ENCODE measurements around the gene VPS13D. TPM values are rescaled to one million over a fixed set of nuclear protein-coding genes. Genes with fewer than 3 reads are reported as not detected.

The VPS13D gene
- polyA plus RNA-seq, 1 experiment: 22.3 TPM

DNA sequence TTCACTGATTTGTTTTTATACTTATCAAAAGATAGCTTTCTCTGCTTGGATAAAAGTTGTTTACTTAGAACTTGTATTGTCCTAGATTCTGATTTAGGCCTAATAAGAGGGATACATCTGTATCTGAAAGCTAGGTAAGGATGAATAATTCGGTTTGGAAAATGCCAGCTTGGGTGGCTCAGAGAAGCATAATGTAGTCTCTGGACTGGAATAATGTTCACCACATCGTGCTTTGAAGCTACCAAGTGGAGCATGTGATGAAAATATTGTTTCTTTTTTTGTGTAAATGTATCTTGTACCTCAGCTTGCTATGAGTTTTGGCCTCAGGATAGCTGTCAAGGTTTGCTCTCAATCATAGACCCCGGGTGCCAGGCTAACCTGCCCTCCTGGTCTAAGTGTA lies 49.2 kb downstream of the VPS13D start:
- H3K27me3 ChIP-seq (ENCODE audit: control insufficient read depth, insufficient read depth, low read length): no peaks in the 10 kb centered on the region
- no peak overlapping the region for H3K4me3 ChIP-seq (ENCODE audit: low read depth, low read length)
- ChIA-PET POLR2A (no interaction called here), CTCF (interaction anchor here (0.9 to 9.5 kb wide), 6 partner anchors 10 to 379 kb away, joined by 3 to 64 read pairs (median 16); no protein-coding TSS in a partner anchor)
- TF ChIP-seq, protein P1, sequence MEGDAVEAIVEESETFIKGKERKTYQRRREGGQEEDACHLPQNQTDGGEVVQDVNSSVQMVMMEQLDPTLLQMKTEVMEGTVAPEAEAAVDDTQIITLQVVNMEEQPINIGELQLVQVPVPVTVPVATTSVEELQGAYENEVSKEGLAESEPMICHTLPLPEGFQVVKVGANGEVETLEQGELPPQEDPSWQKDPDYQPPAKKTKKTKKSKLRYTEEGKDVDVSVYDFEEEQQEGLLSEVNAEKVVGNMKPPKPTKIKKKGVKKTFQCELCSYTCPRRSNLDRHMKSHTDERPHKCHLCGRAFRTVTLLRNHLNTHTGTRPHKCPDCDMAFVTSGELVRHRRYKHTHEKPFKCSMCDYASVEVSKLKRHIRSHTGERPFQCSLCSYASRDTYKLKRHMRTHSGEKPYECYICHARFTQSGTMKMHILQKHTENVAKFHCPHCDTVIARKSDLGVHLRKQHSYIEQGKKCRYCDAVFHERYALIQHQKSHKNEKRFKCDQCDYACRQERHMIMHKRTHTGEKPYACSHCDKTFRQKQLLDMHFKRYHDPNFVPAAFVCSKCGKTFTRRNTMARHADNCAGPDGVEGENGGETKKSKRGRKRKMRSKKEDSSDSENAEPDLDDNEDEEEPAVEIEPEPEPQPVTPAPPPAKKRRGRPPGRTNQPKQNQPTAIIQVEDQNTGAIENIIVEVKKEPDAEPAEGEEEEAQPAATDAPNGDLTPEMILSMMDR (IDR thresholded peaks at IDR 0.05; ENCODE audit: insufficient read depth, low read depth, low read length): no peak
- peaks cover 22% of the 10 kb centered on the region for H3K36me3 ChIP-seq (ENCODE audit: control insufficient read depth, insufficient read depth, low read length)
- DNase-seq (ENCODE audit: low read depth): no peak

DNA sequence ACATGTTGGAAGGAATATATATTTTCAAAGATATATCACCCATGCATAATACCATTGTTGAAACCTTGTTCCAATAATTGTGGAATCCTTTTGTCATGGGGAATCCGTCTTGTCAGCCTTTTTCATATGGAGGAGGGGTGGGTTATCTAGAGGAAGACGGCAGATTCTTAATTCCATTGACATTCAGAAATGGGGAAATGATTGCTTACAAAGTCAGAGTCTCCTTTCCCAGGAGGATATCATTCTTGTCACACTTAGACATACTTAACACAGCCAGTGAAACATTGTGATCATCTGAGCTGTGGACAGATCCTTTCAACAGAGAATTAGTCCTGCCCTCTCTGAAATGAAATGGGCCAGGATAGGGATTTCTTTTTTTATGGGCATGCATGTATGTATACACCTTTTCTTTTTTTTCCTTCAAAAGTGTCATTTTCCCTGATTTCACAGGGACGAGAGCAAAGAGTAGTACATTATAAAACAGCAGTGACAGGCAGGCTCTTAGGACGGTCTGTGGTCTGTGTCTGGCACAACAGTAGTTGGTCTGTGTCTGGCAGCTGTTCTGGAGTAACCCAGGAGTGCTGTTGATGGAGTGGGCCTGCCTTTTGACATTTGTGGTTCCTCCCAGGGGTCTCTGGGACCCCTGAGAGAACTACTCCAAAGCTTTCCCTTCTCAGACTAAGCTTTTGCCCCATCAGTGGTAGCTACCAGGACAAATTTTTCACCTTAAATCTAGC lies 50.1 kb downstream of the VPS13D start:
- POLR2A ChIA-PET: no interaction called here
- CTCF ChIA-PET: interaction anchor here (2.1 kb wide), 1 partner anchor 9 kb away, joined by 7 read pairs; no protein-coding TSS in a partner anchor

DNA sequence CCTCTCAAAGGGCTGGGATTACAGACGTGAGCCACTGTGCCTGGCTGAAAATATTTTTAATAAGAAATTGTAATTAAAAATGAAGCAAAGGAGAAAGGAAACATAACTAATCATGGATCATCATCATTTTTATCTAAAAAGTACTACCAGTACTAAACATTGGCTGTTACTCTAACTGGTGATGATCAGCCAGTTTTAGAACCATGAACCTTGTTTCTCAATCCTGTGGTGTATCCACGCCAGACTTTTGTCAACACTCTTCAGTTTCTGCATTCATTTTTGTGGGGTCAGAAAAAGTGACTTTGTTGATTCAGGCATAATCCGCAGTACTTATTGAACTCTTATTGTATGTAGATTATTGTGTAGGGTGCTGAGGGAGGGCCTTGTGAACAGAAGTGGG lies 52.3 kb downstream of the VPS13D start:
- TF ChIP-seq, protein P1 (IDR thresholded peaks at IDR 0.05; ENCODE audit: insufficient read depth, low read depth, low read length): no peak
- ChIA-PET POLR2A (no interaction called here), CTCF (interaction anchor here (2.2 kb wide), 1 partner anchor 10 kb away, joined by 6 read pairs; no protein-coding TSS in a partner anchor)
- H3K36me3 ChIP-seq (ENCODE audit: control insufficient read depth, insufficient read depth, low read length): peaks cover 21% of the 10 kb centered on the region
- H3K27me3 ChIP-seq (ENCODE audit: control insufficient read depth, insufficient read depth, low read length): no peaks in the 10 kb centered on the region
- no peak overlapping the region for H3K4me3 ChIP-seq (ENCODE audit: low read depth, low read length)
- no peak for DNase-seq (ENCODE audit: low read depth)

More for the DNA sequence above, 50.1 kb downstream of the VPS13D start:
- Histone ChIP-seq H3K4me3 (ENCODE audit: low read depth, low read length) (no peak overlapping the region), H3K36me3 (ENCODE audit: control insufficient read depth, insufficient read depth, low read length) (peaks cover 27% of the 10 kb centered on the region), H3K27me3 (ENCODE audit: control insufficient read depth, insufficient read depth, low read length) (no peaks in the 10 kb centered on the region)
- no peak for DNase-seq (ENCODE audit: low read depth)
- TF ChIP-seq, protein P1 (IDR thresholded peaks at IDR 0.05; ENCODE audit: insufficient read depth, low read depth, low read length): no peak

DNA sequence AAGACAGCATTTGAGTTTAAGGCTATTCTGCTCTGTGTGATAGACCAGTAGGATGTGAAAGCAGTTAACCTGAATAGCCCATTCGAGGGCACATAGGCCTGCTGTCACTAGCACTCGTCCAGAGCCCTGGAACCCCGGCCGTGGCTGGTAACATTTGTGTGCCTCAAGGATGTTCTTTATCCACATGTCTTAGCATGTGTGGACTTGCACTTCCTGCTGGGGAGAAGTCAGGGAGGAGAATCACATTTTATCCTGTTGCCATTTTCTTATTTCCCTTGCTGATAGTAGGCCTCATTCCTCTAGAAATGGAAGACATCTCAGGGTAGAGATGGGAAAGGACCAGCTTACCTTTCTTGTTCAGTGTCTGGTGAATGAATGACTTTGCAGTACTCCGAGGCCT lies 54.7 kb downstream of the VPS13D start:
- TF ChIP-seq, protein P1 (IDR thresholded peaks at IDR 0.05; ENCODE audit: insufficient read depth, low read depth, low read length): no peak
- ChIA-PET CTCF (interaction anchor here (1.9 to 2.2 kb wide), 2 partner anchors 9 to 12 kb away, joined by 6 to 8 read pairs; no protein-coding TSS in a partner anchor), POLR2A (no interaction called here)
- no peak overlapping the region for H3K4me3 ChIP-seq (ENCODE audit: low read depth, low read length)
- no peaks in the 10 kb centered on the region for H3K27me3 ChIP-seq (ENCODE audit: control insufficient read depth, insufficient read depth, low read length)
- peaks cover 16% of the 10 kb centered on the region for H3K36me3 ChIP-seq (ENCODE audit: control insufficient read depth, insufficient read depth, low read length)
- no peak for DNase-seq (ENCODE audit: low read depth)

DNA sequence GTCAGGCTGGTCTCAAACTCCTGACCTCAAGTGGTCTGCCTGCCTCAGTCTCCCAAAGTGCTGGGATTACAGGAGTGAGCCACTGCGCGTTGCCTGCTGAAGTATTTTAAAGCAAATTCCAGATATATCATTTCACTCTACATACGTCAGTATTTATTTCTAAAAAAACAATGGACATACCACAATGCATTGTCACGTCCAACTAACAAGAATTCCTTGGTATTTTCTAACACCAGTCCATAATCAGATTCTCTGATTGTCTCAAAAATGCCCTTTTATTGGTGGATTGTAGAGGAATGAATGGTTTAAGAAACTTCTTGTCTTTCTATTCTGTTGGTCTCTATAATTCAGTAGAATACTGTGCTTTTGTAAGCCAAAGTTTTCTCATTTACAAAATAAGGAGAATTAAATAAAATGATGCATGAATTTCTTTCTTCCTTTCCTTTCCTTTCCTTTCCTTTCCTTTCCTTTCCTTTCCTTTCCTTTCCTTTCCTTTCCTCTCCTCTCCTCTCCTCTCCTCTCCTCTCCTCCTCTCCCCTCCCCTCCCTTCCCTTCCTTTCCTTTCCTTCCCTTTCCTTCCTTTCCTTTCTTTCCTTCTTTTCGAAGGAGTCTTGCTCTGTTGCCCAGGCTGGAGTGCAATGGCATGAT lies 55.8 kb downstream of the VPS13D start:
- no peak overlapping the region for H3K4me3 ChIP-seq (ENCODE audit: low read depth, low read length)
- TF ChIP-seq, protein P1 (IDR thresholded peaks at IDR 0.05; ENCODE audit: insufficient read depth, low read depth, low read length): no peak
- DNase-seq (ENCODE audit: low read depth): no peak
- no peaks in the 10 kb centered on the region for H3K27me3 ChIP-seq (ENCODE audit: control insufficient read depth, insufficient read depth, low read length)
- CTCF ChIA-PET: no interaction called here
- peaks cover 15% of the 10 kb centered on the region for H3K36me3 ChIP-seq (ENCODE audit: control insufficient read depth, insufficient read depth, low read length)
- POLR2A ChIA-PET: no interaction called here
